NCI-H2029 treated with DMSO at 0.1 percent for 48 hours (cell line): ENCODE data around the gene GOLGA5.
"Not testable (repeated sequence)": the region's sequence is repeated elsewhere in the genome, so short reads cannot be mapped to it uniquely, and the experiment has no call there.

ENCODE experiments used
- DNase-seq: peaks from one replicate; lab custom pipeline; 2025; lab: John Stamatoyannopoulos, UW

GOLGA5 gene

GRCh38 chr14:92820536-92820840 is 26.4 kb downstream of the GOLGA5 start:
- not testable (repeated sequence) for DNase-seq

GRCh38 chr14:92830902-92831301 is 36.8 kb downstream of the GOLGA5 start:
- DNase-seq, result no peak

- DNase-seq, result no peak
Measured at GRCh38 chr14:92832137-92832700, 38.1 kb downstream of the GOLGA5 start.

- DNase-seq, result no peak
Measured at GRCh38 chr14:92841930-92842329, 47.8 kb downstream of the GOLGA5 start.

- no peak for DNase-seq
Measured at GRCh38 chr14:92844204-92844603, 50.1 kb downstream of the GOLGA5 start.

GRCh38 chr14:92846162-92846897 is 52.2 kb downstream of the GOLGA5 start:
- DNase-seq, result no peak

- DNase-seq, result no peak
Measured at GRCh38 chr14:92847278-92847677, 53.2 kb downstream of the GOLGA5 start.

GRCh38 chr14:92847749-92848148 is 53.6 kb downstream of the GOLGA5 start:
- no peak for DNase-seq

GRCh38 chr14:92848887-92849286 is 54.8 kb downstream of the GOLGA5 start:
- peak; percentile 40 for DNase-seq

- no peak for DNase-seq
Measured at GRCh38 chr14:92850492-92850891, 56.4 kb downstream of the GOLGA5 start.

- not testable (repeated sequence) for DNase-seq
Measured at GRCh38 chr14:92853136-92853535, 59.0 kb downstream of the GOLGA5 start.

GRCh38 chr14:92860049-92860840 is 66.1 kb downstream of the GOLGA5 start:
- no peak for DNase-seq

GRCh38 chr14:92861856-92862745 is 68.0 kb downstream of the GOLGA5 start:
- no peak for DNase-seq

GRCh38 chr14:92863286-92864080 is 69.4 kb downstream of the GOLGA5 start:
- no peak for DNase-seq

GRCh38 chr14:92865674-92866073 is 71.6 kb downstream of the GOLGA5 start:
- DNase-seq, result no peak

- no peak for DNase-seq
Measured at GRCh38 chr14:92866181-92866752, 72.2 kb downstream of the GOLGA5 start.

- no peak for DNase-seq
Measured at GRCh38 chr14:92866901-92867865, 73.1 kb downstream of the GOLGA5 start.

GRCh38 chr14:92874962-92875661 is 81.0 kb downstream of the GOLGA5 start:
- no peak for DNase-seq

GRCh38 chr14:92877757-92878431 is 83.8 kb downstream of the GOLGA5 start:
- no peak for DNase-seq
